GM18873 (cell line): ENCODE measurements around the gene EBF3.

ENCODE experiments used
- ATAC-seq: cut with Tn5 transposase; IDR thresholded peaks from one replicate; pipeline ENCODE4 v1.9.1; 2021; ENCODE audit warnings: mild to moderate bottlenecking, moderate library complexity, moderate number of reproducible peaks; ENCODE audit not compliant: unreplicated experiment, low FRiP score

The EBF3 gene, protein sequence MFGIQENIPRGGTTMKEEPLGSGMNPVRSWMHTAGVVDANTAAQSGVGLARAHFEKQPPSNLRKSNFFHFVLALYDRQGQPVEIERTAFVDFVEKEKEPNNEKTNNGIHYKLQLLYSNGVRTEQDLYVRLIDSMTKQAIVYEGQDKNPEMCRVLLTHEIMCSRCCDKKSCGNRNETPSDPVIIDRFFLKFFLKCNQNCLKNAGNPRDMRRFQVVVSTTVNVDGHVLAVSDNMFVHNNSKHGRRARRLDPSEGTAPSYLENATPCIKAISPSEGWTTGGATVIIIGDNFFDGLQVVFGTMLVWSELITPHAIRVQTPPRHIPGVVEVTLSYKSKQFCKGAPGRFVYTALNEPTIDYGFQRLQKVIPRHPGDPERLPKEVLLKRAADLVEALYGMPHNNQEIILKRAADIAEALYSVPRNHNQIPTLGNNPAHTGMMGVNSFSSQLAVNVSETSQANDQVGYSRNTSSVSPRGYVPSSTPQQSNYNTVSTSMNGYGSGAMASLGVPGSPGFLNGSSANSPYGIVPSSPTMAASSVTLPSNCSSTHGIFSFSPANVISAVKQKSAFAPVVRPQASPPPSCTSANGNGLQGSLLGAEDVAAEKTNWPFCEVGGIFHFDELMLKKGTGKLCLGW

GRCh38 chr10:129963641-129964501 is at the start of gene EBF3:
TSS of gene EBF3 (minus strand) at chr10:129964274. CDS start at chr10:129963768, 506 bp downstream.
- ATAC-seq: no peak

- ATAC-seq: no peak
Measured at GRCh38 chr10:130013335-130014262, 49.5 kb upstream of the EBF3 start.

GRCh38 chr10:130012129-130012528 is 48.1 kb upstream of the EBF3 start:
- ATAC-seq: no peak

DNA sequence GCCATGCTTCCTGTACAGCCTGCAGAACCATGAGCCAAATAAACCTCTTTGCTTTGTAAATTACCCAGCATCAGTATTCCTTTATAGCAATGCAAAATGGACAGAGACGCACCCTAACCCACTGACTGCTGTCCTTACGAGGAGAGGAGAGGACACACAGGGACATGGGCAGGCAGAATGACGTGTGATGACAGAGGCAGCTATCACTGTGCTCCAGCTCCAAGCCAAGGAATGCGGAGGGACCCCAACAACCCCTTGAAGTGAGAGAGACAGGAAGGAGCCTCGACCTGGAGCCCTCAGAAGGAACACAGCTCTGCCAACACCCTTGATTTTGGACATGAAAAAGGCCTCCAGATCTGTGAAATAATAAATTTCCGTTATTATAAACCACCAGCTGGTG is 46.6 kb upstream of the EBF3 start:
- ATAC-seq: no peak

- ATAC-seq: no peak
Measured at GRCh38 chr10:130009228-130009627, 45.2 kb upstream of the EBF3 start.

DNA sequence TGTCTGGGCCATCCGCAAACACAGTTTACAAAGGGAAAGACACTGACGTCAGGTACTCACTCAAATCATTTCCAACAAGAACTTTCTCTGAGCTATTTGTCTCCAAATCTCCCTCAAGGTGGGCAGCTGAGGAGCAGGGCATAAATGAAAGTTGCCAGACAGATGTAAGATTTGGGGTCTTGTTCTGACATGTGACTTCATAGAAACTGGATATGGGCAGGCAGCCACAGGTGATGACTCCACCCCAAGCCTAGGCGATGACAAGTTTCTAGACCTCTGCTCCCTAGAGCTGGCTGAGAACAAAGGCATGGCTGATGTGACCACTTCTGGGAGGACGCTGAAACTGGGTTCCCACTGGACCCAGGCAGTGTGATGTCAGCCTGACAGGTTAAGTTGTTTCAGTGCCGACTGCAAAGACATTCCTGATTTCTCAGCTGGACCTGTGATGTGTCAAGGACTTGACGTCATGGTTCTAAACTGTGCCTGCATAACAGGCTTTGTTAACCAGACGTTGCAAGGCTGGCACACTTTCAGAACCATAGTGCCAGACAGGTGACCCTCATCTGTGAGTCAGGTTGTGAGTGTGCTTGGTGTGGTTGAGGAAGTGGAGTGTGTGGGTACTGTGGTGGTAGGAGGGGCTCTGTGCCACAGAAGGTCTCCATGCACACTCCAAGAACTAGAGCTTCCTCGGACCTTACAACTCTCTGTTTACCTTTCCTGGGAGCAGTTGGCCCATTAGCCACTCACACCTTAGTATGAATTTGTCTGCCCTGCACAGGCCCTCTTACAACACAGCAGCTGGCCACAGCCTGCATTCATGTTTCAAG is 39.9 kb upstream of the EBF3 start:
- no peak for ATAC-seq

GRCh38 chr10:130003166-130003565 is 39.1 kb upstream of the EBF3 start:
- no peak for ATAC-seq

DNA sequence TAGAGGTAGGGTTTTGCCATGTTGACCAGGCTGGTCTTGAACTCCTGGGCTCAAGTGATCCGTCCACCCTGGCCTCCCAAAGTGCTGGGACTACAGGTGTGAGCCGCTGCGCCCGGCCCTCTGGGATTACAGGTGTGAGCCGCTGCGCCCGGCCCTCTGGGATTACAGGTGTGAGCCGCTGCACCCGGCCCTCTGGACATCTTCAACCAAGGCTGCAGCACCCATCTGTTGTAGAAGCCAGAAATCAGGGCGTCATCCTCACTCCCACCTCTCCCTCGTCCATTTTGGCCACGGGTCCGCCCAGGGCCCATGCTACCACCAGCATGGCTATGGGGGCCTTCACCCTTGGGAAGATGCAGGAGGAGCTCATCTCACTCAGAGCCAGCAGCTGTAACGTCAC is 38.5 kb upstream of the EBF3 start:
- ATAC-seq: no peak

DNA sequence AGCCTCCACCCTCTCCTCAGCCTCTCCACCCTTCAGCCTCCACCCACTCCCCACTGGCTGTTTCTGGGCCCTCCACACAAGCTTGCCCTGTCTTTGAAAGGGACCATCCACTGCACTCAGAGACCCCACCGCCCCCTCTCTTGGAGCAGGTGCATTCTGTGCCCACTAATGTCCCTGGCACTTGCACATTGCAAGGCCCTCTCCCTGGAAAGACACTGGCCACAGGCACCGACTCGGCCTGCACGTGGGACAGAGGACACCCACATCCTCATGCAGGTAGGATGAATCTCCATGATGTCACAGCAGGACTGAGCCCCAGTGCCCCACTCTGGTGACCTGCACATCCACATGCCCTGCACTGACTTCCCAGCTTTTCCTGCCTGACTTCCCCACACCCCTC is 36.8 kb upstream of the EBF3 start:
- no peak for ATAC-seq

DNA sequence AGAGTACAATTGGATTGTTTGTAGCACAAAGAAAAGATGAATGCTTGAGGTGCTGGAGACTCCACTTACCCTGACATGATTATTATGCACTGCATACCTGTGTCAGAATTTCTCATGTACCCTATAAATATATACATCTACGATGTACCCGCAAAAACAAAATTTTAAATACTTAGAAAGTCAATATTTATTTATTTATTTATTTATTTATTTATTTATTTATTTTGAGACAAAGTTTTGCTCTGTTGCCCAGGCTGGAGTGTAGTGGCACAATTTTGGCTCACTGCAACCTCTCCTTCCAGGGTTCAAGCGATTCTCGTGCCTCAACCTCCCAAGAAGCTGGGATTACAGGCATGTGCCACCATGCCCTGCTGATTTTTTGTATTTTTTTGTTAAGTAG is 35.1 kb upstream of the EBF3 start:
- ATAC-seq: no peak

GRCh38 chr10:129993621-129994020 is 29.5 kb upstream of the EBF3 start:
- ATAC-seq: no peak

DNA sequence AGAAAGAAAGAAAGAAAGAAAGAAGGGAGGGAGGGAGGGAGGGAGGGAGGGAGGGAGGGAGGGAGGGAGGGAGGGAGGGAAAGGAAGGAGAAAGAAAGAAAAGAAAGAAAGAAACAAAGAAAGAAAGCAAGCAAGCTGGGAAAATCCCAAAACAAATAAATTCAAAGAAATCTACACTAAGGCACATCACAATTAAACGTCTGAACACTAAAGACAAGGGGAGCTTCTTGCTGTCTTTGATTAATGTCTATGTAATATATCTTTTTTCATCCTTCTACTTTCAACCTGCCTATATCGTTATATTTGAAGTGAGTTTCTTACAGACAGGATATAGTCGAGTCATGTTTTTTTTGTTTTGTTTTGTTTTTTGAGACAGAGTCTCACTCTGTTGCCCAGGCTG is 28.3 kb upstream of the EBF3 start:
- no peak for ATAC-seq

- no peak for ATAC-seq
Measured at GRCh38 chr10:129982825-129983224, 18.8 kb upstream of the EBF3 start.

DNA sequence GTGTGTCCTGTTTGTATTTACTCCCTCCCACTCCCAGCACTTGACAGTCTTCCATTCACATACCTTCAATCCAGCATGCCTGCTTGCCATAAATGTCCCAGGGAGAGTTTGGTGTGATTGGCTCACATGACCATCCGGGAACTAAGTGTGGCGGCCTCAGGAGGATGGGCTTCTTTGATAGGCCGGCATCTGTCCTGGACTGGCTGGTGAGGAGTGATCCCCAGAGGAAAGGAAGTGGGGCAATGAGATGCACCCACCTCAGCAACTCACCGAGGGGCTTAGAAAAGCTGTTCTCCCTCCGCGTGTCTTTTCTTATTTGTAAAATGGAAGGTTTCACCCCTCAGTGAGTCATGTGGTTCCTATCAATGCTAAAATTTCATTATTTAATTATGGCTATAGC is 14.9 kb upstream of the EBF3 start:
- ATAC-seq: no peak

GRCh38 chr10:129978322-129978721 is 14.2 kb upstream of the EBF3 start:
- no peak for ATAC-seq

- ATAC-seq: no peak
Measured at GRCh38 chr10:129977794-129978193, 13.7 kb upstream of the EBF3 start.

- no peak for ATAC-seq
Measured at GRCh38 chr10:129973674-129974059, 9.6 kb upstream of the EBF3 start.

- ATAC-seq: no peak
Measured at GRCh38 chr10:129972966-129973673, 9.0 kb upstream of the EBF3 start.
